ENCODE results near the gene COBL.
"Not testable (repeated sequence)": the region's sequence is repeated elsewhere in the genome, so short reads cannot be mapped to it uniquely, and the experiment has no call there.

COBL gene

GRCh38 chr7:51213618-51214017, 103.0 kb downstream of the COBL start:
- Histone ChIP-seq H3K79me2 (peaks cover 57% of the 10 kb centered on the region), H3K36me3 (ENCODE audit: control insufficient read depth, insufficient read depth, low read length) (no peaks in the 10 kb centered on the region)

DNA sequence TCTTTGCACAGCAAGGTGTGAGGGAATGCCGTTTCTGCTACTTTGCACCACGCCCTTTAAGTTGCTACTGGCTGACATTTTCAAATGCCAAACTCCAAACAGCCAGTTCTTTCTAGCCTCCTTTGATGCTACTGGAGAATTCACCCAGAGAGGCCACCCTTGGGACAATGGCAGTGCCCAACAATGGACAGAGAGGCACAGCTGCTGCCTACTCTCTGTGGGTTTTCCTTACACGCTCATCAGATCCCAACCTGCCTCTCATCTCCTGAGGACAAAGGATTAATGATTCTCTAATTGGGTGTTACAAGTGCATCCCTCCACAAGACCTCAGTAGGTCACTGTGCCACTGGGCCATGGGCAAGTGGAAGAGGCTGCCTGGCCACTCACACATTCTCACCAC, 105.8 kb downstream of the COBL start:
- TF ChIP-seq, protein P1, sequence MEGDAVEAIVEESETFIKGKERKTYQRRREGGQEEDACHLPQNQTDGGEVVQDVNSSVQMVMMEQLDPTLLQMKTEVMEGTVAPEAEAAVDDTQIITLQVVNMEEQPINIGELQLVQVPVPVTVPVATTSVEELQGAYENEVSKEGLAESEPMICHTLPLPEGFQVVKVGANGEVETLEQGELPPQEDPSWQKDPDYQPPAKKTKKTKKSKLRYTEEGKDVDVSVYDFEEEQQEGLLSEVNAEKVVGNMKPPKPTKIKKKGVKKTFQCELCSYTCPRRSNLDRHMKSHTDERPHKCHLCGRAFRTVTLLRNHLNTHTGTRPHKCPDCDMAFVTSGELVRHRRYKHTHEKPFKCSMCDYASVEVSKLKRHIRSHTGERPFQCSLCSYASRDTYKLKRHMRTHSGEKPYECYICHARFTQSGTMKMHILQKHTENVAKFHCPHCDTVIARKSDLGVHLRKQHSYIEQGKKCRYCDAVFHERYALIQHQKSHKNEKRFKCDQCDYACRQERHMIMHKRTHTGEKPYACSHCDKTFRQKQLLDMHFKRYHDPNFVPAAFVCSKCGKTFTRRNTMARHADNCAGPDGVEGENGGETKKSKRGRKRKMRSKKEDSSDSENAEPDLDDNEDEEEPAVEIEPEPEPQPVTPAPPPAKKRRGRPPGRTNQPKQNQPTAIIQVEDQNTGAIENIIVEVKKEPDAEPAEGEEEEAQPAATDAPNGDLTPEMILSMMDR (IDR thresholded peaks at IDR 0.05), result no peak
- H3K4me1 ChIP-seq, result no peaks in the 10 kb centered on the region
- no peak overlapping the region for H2AFZ ChIP-seq
- H3K79me2 ChIP-seq, result peaks cover 46% of the 10 kb centered on the region
- no peak overlapping the region for H3K27ac ChIP-seq
- H3K9ac ChIP-seq, result no peak overlapping the region
- no peak overlapping the region for H3K4me3 ChIP-seq (ENCODE audit: low read depth, low read length)
- no peaks in the 10 kb centered on the region for H3K9me3 ChIP-seq (ENCODE audit: control insufficient read depth, low read length)
- no peak overlapping the region for H3K4me2 ChIP-seq (ENCODE audit: low read length)
- H3K36me3 ChIP-seq (ENCODE audit: control insufficient read depth, insufficient read depth, low read length), result no peaks in the 10 kb centered on the region
- H3K27me3 ChIP-seq (ENCODE audit: control insufficient read depth, insufficient read depth, low read length), result no peaks in the 10 kb centered on the region

More at GRCh38 chr7:51213618-51214017, 103.0 kb downstream of the COBL start:
- Histone ChIP-seq H3K9me3 (ENCODE audit: control insufficient read depth, low read length) (no peaks in the 10 kb centered on the region), H3K4me3 (ENCODE audit: low read depth, low read length) (no peak overlapping the region), H3K4me1 (no peaks in the 10 kb centered on the region), H3K27ac (no peak overlapping the region), H3K9ac (no peak overlapping the region), H3K27me3 (ENCODE audit: control insufficient read depth, insufficient read depth, low read length) (no peaks in the 10 kb centered on the region), H2AFZ (no peak overlapping the region), H3K4me2 (ENCODE audit: low read length) (no peak overlapping the region)
- TF ChIP-seq, protein P1 (IDR thresholded peaks at IDR 0.05), result no peak

DNA sequence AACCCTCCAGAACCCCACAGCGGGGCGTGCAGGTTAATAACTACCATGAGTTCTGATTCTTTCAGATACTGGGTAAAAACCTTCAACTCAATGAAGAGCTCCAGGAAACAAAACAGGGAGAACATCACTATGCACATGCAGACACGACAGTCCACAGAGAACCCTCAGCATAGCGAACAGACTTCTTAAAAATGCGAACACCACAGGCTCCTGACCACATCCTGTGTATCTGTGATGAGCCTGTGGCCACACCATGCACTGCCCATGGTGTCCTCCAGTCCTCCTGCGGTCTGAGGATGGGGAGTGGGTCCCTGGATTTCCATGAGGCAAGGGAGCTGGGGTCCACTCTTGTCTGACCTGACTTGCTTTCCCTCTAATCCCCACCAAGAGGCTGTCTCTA, 107.2 kb downstream of the COBL start:
- Histone ChIP-seq H3K4me1 (no peaks in the 10 kb centered on the region), H3K4me3 (ENCODE audit: low read depth, low read length) (no peak overlapping the region), H3K79me2 (peaks cover 40% of the 10 kb centered on the region), H3K36me3 (ENCODE audit: control insufficient read depth, insufficient read depth, low read length) (no peaks in the 10 kb centered on the region), H3K9me3 (ENCODE audit: control insufficient read depth, low read length) (no peaks in the 10 kb centered on the region), H3K4me2 (ENCODE audit: low read length) (no peak overlapping the region), H2AFZ (no peak overlapping the region), H3K27me3 (ENCODE audit: control insufficient read depth, insufficient read depth, low read length) (no peaks in the 10 kb centered on the region), H3K9ac (no peak overlapping the region), H3K27ac (no peak overlapping the region)
- TF ChIP-seq, protein P1 (IDR thresholded peaks at IDR 0.05), result no peak

- H3K4me2 ChIP-seq (ENCODE audit: low read length); H2AFZ ChIP-seq; H3K9me3 ChIP-seq (ENCODE audit: control insufficient read depth, low read length); H3K9ac ChIP-seq; H3K36me3 ChIP-seq (ENCODE audit: control insufficient read depth, insufficient read depth, low read length); H3K4me1 ChIP-seq; H3K27me3 ChIP-seq (ENCODE audit: control insufficient read depth, insufficient read depth, low read length); H3K27ac ChIP-seq; H3K4me3 ChIP-seq (ENCODE audit: low read depth, low read length): not testable (repeated sequence)
- H3K79me2 ChIP-seq, result peaks cover 36% of the 10 kb centered on the region
Observed at GRCh38 chr7:51208125-51208524, 108.5 kb downstream of the COBL start.

- Histone ChIP-seq H3K27me3 (ENCODE audit: control insufficient read depth, insufficient read depth, low read length) (no peaks in the 10 kb centered on the region), H3K79me2 (peaks cover 12% of the 10 kb centered on the region), H3K36me3 (ENCODE audit: control insufficient read depth, insufficient read depth, low read length) (no peaks in the 10 kb centered on the region), H3K27ac (no peak overlapping the region), H3K9ac (no peak overlapping the region), H2AFZ (no peak overlapping the region), H3K4me3 (ENCODE audit: low read depth, low read length) (no peak overlapping the region), H3K4me2 (ENCODE audit: low read length) (no peak overlapping the region), H3K9me3 (ENCODE audit: control insufficient read depth, low read length) (no peaks in the 10 kb centered on the region), H3K4me1 (no peaks in the 10 kb centered on the region)
- TF ChIP-seq, protein P1 (IDR thresholded peaks at IDR 0.05), result no peak
Observed at GRCh38 chr7:51198654-51199053, 118.0 kb downstream of the COBL start.
